Measurements from ENCODE around the gene DYNLT5.

- TF ChIP-seq CTCF (IDR thresholded peaks at IDR 0.05) (no peak), POLR2A (IDR thresholded peaks at IDR 0.05) (no peak)
These were observed 1.7 kb upstream of the DYNLT5 start for GRCh38 chr1:66750577-66750976.

Measured in ovary (tissue), 3 donors.